Stimulated activated CD4-positive, alpha-beta T cell treated with anti-CD3 and anti-CD28 coated beads, Interleukin-1b, Interleukin-23, amount 100 ng/mL, for 24 hours (primary cell): ENCODE results near the gene SACM1L.
A peak's percentile ranks its signal among the peaks of the same experiment; 100 is the strongest.

ENCODE experiments used
- DNase-seq, 4 experiments: peaks; one replicate each; pipeline ENCODE4 v3.0.0-alpha.2; 2020; ENCODE audit warnings: low read depth in 4 of 4, low spot score in 1 of 4

SACM1L gene, protein sequence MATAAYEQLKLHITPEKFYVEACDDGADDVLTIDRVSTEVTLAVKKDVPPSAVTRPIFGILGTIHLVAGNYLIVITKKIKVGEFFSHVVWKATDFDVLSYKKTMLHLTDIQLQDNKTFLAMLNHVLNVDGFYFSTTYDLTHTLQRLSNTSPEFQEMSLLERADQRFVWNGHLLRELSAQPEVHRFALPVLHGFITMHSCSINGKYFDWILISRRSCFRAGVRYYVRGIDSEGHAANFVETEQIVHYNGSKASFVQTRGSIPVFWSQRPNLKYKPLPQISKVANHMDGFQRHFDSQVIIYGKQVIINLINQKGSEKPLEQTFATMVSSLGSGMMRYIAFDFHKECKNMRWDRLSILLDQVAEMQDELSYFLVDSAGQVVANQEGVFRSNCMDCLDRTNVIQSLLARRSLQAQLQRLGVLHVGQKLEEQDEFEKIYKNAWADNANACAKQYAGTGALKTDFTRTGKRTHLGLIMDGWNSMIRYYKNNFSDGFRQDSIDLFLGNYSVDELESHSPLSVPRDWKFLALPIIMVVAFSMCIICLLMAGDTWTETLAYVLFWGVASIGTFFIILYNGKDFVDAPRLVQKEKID

DNA sequence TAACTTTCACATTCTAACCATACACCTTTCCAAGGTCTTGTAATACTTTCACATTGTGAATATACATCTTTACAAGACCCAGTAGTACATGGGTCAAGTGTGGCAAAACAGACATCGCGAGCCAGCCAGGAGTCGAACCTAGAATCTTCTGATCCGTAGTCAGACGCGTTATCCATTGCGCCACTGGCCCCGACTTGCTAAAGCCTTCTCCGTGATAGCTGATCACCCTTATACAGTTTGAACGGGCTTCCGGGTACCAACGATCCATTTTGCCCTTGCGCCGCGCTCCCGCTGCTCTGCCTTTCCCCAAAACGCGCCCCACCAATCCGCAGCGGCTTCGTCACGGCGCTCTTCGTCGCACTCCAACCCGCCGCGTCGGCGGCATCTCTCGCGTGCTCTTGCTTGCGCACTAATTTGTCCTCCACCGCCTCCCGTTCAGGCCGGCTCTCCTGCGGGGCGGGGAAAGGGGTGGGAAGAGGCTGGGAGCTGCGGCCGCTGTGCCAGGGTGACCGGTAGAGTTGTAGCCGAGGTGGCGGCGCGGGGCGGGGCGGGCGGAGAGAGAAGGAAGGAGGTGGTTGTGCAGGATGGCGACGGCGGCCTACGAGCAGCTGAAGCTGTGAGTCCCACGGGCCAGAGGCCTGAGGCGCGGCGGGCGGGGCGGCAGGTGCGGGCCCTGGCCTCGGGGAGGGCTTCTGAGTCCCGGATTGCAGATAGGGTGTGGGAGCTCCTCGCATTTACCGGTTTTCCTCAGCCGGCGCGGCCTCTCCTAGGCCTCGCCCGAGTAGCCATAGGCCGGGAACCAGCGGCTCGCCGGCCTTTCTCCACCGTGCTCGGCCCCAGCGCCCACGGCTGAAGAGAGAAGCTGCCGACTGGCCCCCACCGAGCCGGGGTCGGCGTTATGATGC lies at the start of gene SACM1L:
SACM1L (plus strand) TSS at position 515 of the 905 bp plus-strand sequence; CDS start at position 585, 70 bp downstream.
- peak; percentile 85 to 96 (median 91) for DNase-seq

DNA sequence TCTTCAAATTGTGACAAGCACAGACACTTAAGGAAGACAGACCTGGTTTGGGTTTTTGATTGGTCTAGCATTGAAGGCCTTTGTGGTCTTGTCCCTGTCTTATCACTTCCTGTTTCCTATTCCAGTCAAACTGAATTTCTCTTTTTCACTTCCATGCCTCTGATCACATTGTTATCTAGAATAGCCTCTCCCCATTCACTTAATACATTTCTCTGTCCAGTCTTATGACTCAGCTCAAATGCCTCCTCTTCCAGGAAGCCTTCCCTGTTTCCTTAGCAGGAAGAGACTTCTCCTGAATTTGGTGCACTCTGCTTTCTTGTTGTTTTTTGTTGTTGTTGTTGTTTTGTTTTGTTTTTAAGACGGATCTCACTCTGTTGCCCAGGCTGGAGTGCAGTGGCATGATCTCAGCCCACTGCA lies 49.1 kb upstream of the SACM1L start:
- DNase-seq = no peak

DNA sequence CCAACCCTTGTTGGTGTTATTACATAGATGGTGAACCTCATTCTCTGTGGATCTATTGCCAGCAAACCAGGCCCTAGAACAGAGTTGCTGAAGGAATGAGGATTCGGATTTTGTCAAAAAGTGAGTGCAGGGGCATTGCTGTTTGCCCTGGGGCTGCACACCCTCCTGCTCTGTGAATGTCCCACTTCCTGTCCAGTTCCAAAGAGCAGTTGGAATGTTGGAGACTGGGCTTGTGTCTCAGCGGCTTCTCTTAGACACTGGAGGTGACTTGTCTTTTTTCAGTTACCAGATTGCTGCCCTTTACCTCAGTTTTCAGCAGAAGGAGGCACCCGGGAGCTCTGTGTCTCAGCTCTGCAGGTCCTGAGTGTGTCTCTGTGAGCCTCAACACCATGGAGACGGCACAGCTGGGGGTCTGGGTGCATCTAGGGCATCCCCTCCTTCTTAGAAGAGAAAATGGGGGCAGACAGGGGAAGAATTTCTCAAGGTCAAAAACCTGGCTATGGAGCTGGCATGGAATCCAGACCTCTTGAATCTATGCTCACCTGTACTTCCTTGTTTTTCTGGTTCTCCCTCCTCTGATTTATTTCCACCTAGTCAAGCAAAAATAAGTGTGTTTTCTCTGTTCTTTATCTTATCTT lies 48.4 kb upstream of the SACM1L start:
- no peak for DNase-seq

DNA sequence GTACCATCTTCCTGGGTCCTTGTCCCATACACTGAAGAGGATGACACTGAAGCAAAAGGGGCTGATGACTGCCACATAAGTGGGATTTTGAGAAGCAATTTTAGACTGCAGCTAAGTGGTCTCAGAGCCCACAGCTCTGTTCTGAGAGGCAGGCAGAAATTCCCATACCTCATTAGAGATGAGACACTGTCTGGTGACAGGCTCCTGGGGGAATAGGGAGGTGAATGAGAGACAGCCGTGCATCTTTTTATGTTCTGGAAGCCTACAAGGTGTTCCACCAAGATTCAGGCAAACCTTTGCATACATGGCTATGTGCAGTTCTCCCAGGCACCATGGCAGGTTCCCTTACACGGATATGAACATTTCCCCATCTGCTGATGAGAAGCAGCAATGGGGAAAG lies 47.4 kb upstream of the SACM1L start:
- no peak for DNase-seq

DNA sequence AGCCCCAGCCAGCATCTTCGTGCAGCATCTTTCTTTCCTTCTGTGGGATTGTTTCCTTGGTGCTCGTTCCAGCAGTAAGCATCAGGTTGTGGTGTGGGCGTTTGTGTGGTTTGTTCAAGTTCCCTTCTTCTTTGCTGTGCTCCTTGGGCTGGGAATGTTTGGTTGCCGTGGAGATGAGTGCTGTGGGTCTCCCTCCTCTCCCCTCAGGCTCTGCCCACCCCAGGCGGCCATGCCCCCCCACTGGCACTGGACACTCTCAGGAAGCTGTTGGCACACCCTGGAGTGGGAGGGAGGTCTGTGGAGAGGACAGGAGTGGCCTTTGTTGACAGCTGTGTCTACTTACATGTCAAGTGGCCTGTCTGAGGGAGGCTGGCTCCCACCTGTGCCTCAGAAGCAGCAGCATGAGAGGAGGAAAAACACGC lies 46.5 kb upstream of the SACM1L start:
- DNase-seq = no peak

DNA sequence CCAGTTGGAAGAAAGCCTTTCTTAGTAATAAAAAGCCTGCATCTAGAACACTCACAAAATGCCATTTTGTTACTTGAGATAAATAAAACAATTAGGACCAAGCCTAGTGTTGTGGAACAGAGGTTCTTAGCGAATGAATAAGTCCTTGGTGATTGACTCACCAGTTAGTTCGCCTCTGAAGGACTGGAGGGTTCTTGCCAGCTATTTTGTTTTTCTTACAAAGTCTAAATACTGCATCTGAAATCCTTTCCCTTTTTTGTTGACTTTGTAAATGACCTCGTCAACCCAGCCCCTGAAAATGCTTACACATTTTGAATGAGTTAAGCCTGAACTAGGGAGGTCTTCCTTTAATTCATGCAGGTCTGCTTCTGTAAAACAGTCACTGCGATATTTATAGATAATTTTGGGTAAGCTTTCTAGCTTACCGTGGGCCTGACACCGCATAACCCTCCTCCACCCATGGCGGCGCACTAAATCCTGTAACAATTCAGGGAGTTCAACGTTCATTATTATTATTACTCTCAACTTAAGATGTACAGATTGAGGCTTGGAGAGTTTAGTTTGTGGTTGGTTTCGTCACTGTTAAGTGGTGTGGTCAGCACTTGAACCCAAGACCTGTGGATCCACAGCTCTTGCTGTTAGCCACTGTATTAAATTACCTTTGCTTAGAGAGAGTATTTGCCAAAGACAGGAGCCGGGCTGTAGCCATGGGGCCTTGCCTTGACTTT lies 45.0 kb upstream of the SACM1L start:
- no peak for DNase-seq

DNA sequence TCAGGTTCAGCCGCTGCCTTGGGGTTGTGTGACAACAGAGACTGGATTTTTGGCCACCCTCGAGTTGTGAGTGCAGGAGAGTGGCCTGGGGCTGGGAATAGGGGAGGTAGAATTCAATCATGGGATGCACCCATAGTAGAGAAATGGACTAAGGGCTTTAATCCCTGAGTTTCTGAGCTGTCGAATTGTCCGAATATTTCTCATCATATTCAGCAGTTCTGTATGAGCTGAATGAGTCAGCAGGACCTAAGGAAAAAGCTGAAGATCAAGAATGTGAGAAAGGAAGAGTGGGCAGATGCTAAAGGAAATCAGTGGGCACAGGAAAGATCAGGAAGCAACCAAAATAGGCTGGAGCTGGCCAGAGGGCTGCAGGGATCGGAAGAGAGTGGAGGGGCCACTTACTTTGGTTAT lies 44.4 kb upstream of the SACM1L start:
- DNase-seq = no peak

DNA sequence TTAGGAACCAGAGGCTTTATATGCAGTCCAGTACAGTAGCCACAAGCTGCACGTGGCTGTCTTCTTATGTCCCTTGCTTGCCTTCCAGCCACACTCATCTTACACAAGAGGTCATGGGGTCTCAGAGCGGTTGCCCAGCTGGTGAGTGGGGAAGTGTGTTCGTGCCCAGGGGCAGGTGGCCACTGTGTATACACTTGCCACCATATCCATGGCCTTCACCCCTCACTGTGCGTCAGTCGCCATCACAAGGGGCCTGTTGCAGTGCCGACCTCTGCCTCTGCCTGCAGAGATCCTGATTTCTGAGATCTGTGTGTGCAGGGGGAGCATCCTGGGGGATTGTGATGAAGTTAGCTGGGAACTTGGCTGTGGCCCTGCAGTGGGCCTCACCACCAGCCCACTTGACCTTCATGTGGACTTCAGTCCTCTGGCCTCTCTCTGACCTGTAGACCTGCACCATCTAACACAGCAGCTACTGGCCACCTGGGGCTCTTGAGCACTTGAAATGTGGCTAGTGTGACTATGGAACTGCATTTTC lies 43.1 kb upstream of the SACM1L start:
- no peak for DNase-seq

DNA sequence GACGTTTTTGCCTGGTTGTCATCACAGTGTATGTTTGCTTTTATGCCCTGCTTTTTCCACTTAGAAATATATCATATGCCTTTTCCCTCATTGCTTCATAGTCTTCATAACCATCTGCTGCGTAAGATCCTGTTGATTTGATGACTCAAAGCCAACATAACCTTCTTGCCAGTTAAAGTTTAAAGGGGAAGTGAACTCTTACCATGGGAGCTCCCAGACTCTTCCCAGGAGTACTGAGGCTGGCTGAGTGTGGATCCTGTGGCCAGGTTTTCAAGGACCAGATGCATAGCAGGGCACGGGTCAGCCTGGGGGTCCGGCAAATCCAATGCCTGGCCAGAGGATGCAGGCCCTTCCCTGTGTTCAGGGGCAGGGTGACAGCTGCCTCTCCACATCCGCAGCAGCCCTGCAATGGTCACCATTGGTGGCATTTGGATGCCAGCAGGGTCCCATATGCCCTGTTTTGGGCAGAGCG lies 42.0 kb upstream of the SACM1L start:
- DNase-seq = no peak

DNA sequence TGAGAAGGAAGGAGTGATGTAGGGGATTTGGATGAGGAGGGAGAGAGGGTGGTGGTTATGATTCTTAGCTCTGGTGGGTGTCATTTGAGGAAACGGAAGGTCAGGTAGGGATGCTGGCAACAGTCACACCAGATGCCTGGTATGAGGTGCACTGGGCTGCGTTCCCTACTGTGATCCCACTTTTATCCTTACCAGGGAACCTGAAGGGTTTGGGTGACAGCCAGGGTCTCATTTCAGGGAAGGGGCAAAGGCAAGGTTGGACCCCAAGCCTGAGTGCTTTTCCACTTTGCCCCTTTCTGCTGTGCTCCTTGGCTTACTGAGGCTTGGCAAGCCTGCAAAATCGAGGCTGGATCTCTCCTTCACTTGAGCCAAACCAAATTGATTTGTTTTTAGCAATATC lies 36.0 kb upstream of the SACM1L start:
- no peak for DNase-seq

DNA sequence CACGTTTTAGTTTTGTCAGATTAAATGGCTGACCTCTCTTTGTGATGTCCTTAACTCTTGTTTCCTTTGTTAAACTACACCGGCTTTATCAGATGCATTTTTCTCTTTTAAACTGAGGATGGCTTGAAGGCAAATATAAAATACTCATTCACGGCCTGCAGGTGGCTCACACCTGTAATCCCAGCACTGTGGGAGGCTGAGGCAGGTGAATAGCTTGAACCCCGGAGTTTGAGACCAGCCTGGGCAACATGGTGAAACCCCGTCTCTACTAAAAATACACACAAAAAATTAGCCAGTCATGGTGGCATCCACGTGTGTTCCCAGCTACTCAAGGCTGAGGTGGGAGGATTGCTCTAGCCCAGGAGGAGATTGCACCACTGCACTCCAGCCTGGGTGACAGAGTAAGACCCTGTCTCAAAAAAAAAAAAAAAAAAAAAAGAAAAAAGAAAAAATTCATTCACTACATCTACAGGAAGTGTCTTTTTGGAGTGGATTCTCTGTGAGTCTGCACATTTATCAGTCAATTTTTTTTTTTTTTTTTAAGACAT lies 34.7 kb upstream of the SACM1L start:
- DNase-seq = no peak

DNA sequence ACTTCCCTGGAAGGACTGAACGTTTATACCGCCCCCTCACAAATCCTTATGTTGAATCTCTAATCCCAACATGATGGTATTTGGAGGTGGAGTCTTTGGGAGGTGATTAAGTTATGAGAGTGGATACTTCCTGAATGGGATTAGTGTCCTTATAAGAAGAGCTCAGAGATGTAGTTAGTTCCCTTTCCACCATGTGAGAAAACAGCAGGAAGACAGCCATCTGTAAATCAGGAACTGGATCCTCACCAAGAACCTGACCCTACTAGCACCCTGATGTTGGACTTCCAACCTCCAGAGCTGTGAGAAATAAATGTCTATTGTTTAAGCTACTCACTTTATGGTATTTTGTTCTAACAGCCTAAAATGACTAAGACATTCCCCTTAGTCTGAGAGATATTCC lies 33.3 kb upstream of the SACM1L start:
- no peak for DNase-seq

DNA sequence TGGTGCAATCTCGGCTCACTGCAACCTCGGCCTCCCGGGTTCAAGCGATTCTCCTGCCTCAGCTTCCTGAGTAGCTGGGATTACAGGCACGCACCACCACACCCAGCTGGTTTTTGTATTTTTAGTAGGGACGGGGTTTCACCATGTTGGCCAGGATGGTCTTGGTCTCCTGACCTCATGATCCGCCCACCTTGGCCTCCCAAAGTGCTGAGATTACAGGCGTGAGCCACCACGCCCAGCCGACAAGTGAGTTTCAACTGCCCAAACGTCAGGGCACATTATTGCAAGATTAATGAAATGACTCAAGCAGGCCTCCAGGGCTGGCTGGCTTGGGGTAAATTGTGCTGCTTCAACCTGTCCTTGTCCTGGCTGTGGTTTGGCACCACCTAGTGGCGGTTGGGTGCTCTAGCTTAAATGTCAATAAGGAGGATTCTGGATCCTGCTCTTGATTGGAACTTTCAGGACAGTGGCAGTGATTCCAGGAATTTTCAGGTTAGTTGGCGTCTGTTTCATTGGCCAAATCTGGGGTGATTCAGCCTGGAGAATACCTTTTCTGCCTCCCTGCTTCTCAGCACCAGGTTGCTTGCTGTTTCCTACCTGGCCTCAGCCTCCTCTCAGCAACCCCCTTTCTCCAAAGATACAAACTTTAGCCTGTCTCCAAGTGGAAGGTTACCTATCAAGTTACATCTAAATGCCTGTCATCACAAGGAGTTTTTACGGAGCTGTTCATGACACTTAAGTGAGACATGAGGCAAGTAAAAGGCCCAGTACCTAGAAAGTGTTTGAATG lies 32.4 kb upstream of the SACM1L start:
- DNase-seq = peak; percentile 72 to 81 (median 76)

DNA sequence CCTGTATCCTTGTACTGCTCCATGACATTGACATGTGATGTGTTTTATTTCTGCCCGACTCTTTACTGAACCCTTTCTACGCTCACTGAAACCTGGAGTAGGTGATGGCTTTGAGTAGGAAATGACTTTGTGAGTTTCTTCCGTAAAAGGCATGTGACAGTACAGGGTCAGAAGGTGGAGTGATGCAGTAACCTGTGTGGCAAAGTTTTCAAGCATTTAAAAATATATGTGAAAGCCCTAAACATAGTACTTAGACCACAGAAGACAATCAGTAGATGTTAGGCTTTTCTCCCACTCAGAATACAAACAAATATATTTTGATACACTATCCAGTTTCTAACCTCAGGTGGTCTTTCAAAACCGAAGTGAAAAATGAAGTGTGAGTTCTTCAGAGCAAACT lies 31.3 kb upstream of the SACM1L start:
- no peak for DNase-seq

DNA sequence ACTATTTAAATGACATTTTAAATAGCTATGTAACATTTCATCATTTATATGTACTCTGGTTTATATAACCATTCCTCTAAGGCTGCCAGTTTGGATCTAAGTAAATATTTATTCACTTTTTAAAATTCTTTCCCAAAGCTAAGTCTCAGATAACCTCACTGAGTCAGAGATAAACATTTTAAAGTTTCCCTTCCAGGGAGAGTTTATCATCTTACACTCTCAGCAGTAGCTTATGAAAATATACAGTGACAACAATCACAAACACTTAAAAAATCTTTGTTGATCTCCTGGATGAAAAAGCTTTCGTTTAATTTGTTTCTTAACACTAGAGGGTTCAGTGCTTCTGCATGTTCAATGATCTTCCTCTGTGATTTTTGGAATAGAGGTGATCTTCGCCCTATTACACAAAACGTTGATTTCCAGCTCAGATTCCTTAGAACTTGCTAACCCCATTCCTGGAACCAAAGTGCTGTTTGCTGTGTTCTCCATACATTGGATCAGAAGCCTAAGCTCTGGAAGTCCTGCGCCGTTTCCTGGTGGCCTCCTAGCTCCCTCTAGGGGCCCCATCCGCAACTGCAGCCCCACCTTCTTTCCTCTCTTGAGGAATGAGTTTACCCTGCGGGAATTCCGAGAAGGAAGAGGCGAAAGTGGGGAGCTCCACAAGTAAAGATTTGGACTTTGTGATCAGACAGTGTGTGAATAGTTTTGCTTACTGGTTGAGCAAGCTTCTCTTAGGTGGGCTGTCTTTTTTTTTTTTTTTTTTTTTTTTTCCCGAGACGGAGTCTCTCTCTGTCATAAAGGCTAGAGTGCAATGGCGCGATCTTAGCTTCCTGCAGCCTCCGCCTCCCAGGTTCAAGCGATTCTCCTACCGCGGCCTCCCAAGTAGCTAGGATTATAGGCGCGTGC lies 29.3 kb upstream of the SACM1L start:
- DNase-seq = peak in 1 of 4 experiments; percentile 17

DNA sequence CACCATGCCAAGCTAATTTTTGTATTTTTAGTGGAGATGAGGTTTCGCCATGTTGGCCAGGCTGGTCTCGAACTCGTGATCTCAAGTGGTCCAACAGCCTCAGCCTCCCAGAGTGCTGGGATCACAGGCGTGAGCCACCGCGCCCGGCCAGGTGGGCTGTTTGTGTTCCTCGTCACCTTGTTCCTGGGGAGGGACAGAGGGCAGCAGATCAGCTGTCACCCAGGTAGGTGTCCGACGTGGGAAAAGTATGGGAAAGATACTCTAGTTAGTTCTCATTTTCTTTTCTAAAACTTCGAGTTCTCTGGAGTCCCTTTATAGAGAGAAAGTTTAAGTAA lies 28.7 kb upstream of the SACM1L start:
- no peak for DNase-seq

DNA sequence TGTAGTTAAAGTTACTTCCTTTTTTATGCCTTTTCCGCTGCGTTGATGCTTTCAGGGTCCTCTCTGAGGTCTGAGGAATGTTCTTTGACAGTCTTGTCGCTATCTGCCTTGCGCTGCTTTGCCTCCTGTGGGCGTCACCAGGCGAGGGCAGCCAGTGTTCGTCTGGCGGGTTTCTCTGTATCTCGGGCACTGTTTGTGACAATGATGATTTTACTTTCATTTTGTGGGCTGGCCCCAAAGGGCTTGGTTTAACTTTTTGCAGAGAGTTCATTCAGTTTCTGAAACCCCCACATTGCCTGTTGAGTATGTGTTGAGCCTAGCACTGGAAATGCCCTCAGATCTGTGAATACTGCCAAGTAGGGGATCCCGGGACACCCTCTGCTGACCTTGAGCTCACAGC lies 24.6 kb upstream of the SACM1L start:
- DNase-seq = peak; percentile 30 to 62 (median 44)

DNA sequence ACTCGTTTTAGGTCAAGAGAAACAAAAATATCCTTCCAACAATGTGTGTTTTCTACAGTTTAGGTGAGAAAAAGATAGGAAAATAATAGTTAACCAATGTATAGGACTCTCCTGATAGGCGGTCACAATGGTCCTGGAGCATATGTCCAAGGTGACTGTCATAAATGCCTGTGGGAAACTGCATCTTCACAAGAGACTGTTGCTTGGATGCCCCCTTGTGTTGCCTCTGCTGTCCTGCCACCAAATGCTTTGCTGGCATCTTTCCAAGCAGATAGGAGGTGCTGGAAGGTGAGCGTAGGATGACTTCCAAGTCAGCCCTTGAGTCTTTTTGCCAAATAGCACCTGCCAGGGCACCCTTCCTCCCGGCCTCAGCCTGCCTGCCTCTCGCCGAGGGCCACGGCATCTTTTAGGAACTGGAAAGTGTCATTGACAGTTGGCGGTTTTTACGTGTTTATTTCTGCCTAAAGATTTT lies 24.1 kb upstream of the SACM1L start:
- DNase-seq = peak in 2 of 4 experiments; percentile 10 to 21
